ENCODE results near the gene CA12. TPM values are rescaled to one million over a fixed set of nuclear protein-coding genes. Genes with fewer than 3 reads are reported as not detected.
A peak's percentile ranks its signal among the peaks of the same experiment; 100 is the strongest.

CA12 gene
- total RNA-seq, 1 donor from 2014 or later: 1.6 TPM

- Histone ChIP-seq H3K4me3 (ENCODE audit: low read length in 3 of 3) (no peak overlapping the region), H3K36me3 (ENCODE audit: control insufficient read depth in 3 of 3, insufficient read depth in 3 of 3, low read length in 3 of 3) (peaks cover 3 to 25% (median 24%) of the 10 kb centered on the region in 3 donors), H3K9ac (ENCODE audit: low read depth in 1 of 3, low read length in 3 of 3) (no peak overlapping the region), H3K27me3 (ENCODE audit: control insufficient read depth in 3 of 3, insufficient read depth in 3 of 3, low read length in 3 of 3) (no peaks in the 10 kb centered on the region), H3K4me1 (ENCODE audit: control insufficient read depth in 3 of 3, insufficient read depth in 3 of 3, low read length in 3 of 3) (no peaks in the 10 kb centered on the region), H3K9me3 (ENCODE audit: control insufficient read depth in 3 of 3, low read length in 3 of 3) (no peaks in the 10 kb centered on the region), H3K27ac (ENCODE audit: low read depth, low read length) (no peak overlapping the region)
Measured at GRCh38 chr15:63301088-63301487, 80.6 kb downstream of the CA12 start.

GRCh38 chr15:63299943-63300575 lies 81.6 kb downstream of the CA12 start:
- Histone ChIP-seq H3K36me3 (ENCODE audit: control insufficient read depth in 3 of 3, insufficient read depth in 3 of 3, low read length in 3 of 3) (peaks cover 3 to 17% (median 15%) of the 10 kb centered on the region in 3 donors), H3K27me3 (ENCODE audit: control insufficient read depth in 3 of 3, insufficient read depth in 3 of 3, low read length in 3 of 3) (no peaks in the 10 kb centered on the region), H3K4me1 (ENCODE audit: control insufficient read depth in 3 of 3, insufficient read depth in 3 of 3, low read length in 3 of 3) (no peaks in the 10 kb centered on the region), H3K9ac (ENCODE audit: low read depth in 1 of 3, low read length in 3 of 3) (no peak overlapping the region), H3K27ac (ENCODE audit: low read depth, low read length) (no peak overlapping the region), H3K4me3 (ENCODE audit: low read length in 3 of 3) (no peak overlapping the region), H3K9me3 (ENCODE audit: control insufficient read depth in 3 of 3, low read length in 3 of 3) (no peaks in the 10 kb centered on the region)

- H3K27ac ChIP-seq (ENCODE audit: low read depth, low read length): no peak overlapping the region
- H3K4me3 ChIP-seq (ENCODE audit: low read length in 3 of 3): no peak overlapping the region
- H3K4me1 ChIP-seq (ENCODE audit: control insufficient read depth in 3 of 3, insufficient read depth in 3 of 3, low read length in 3 of 3): no peaks in the 10 kb centered on the region
- H3K27me3 ChIP-seq (ENCODE audit: control insufficient read depth in 3 of 3, insufficient read depth in 3 of 3, low read length in 3 of 3): no peaks in the 10 kb centered on the region
- H3K9me3 ChIP-seq (ENCODE audit: control insufficient read depth in 3 of 3, low read length in 3 of 3): no peaks in the 10 kb centered on the region
- no peak overlapping the region for H3K9ac ChIP-seq (ENCODE audit: low read depth in 1 of 3, low read length in 3 of 3)
- H3K36me3 ChIP-seq (ENCODE audit: control insufficient read depth in 3 of 3, insufficient read depth in 3 of 3, low read length in 3 of 3): peaks cover 0 to 3% (median 0%) of the 10 kb centered on the region in 3 donors
Measured at GRCh38 chr15:63296195-63296594, 85.5 kb downstream of the CA12 start.

- Histone ChIP-seq H3K4me1 (ENCODE audit: control insufficient read depth in 3 of 3, insufficient read depth in 3 of 3, low read length in 3 of 3) (no peaks in the 10 kb centered on the region), H3K9me3 (ENCODE audit: control insufficient read depth in 3 of 3, low read length in 3 of 3) (no peaks in the 10 kb centered on the region), H3K27ac (ENCODE audit: low read depth, low read length) (no peak overlapping the region), H3K9ac (ENCODE audit: low read depth in 1 of 3, low read length in 3 of 3) (no peak overlapping the region), H3K36me3 (ENCODE audit: control insufficient read depth in 3 of 3, insufficient read depth in 3 of 3, low read length in 3 of 3) (peaks cover 0 to 3% (median 0%) of the 10 kb centered on the region in 3 donors), H3K4me3 (ENCODE audit: low read length in 3 of 3) (no peak overlapping the region), H3K27me3 (ENCODE audit: control insufficient read depth in 3 of 3, insufficient read depth in 3 of 3, low read length in 3 of 3) (no peaks in the 10 kb centered on the region)
Measured at GRCh38 chr15:63295341-63295740, 86.3 kb downstream of the CA12 start.

GRCh38 chr15:63294359-63294758 lies 87.3 kb downstream of the CA12 start:
- Histone ChIP-seq H3K4me1 (ENCODE audit: control insufficient read depth in 3 of 3, insufficient read depth in 3 of 3, low read length in 3 of 3) (no peaks in the 10 kb centered on the region), H3K9me3 (ENCODE audit: control insufficient read depth in 3 of 3, low read length in 3 of 3) (no peaks in the 10 kb centered on the region), H3K27me3 (ENCODE audit: control insufficient read depth in 3 of 3, insufficient read depth in 3 of 3, low read length in 3 of 3) (no peaks in the 10 kb centered on the region), H3K36me3 (ENCODE audit: control insufficient read depth in 3 of 3, insufficient read depth in 3 of 3, low read length in 3 of 3) (peaks cover 0 to 3% (median 0%) of the 10 kb centered on the region in 3 donors), H3K27ac (ENCODE audit: low read depth, low read length) (no peak overlapping the region), H3K9ac (ENCODE audit: low read depth in 1 of 3, low read length in 3 of 3) (no peak overlapping the region), H3K4me3 (ENCODE audit: low read length in 3 of 3) (no peak overlapping the region)

GRCh38 chr15:63292771-63293170 lies 88.9 kb downstream of the CA12 start:
- Histone ChIP-seq H3K36me3 (ENCODE audit: control insufficient read depth in 3 of 3, insufficient read depth in 3 of 3, low read length in 3 of 3) (peaks cover 0 to 7% (median 0%) of the 10 kb centered on the region in 3 donors), H3K4me1 (ENCODE audit: control insufficient read depth in 3 of 3, insufficient read depth in 3 of 3, low read length in 3 of 3) (no peaks in the 10 kb centered on the region), H3K4me3 (ENCODE audit: low read length in 3 of 3) (no peak overlapping the region), H3K27ac (ENCODE audit: low read depth, low read length) (no peak overlapping the region), H3K9ac (ENCODE audit: low read depth in 1 of 3, low read length in 3 of 3) (no peak overlapping the region), H3K9me3 (ENCODE audit: control insufficient read depth in 3 of 3, low read length in 3 of 3) (no peaks in the 10 kb centered on the region), H3K27me3 (ENCODE audit: control insufficient read depth in 3 of 3, insufficient read depth in 3 of 3, low read length in 3 of 3) (no peaks in the 10 kb centered on the region)

GRCh38 chr15:63292241-63292640 lies 89.4 kb downstream of the CA12 start:
- Histone ChIP-seq H3K4me3 (ENCODE audit: low read length in 3 of 3) (no peak overlapping the region), H3K9me3 (ENCODE audit: control insufficient read depth in 3 of 3, low read length in 3 of 3) (no peaks in the 10 kb centered on the region), H3K9ac (ENCODE audit: low read depth in 1 of 3, low read length in 3 of 3) (no peak overlapping the region), H3K27ac (ENCODE audit: low read depth, low read length) (no peak overlapping the region), H3K4me1 (ENCODE audit: control insufficient read depth in 3 of 3, insufficient read depth in 3 of 3, low read length in 3 of 3) (no peaks in the 10 kb centered on the region), H3K36me3 (ENCODE audit: control insufficient read depth in 3 of 3, insufficient read depth in 3 of 3, low read length in 3 of 3) (peaks cover 0 to 7% (median 0%) of the 10 kb centered on the region in 3 donors), H3K27me3 (ENCODE audit: control insufficient read depth in 3 of 3, insufficient read depth in 3 of 3, low read length in 3 of 3) (no peaks in the 10 kb centered on the region)

- Histone ChIP-seq H3K4me1 (ENCODE audit: control insufficient read depth in 3 of 3, insufficient read depth in 3 of 3, low read length in 3 of 3) (no peaks in the 10 kb centered on the region), H3K27ac (ENCODE audit: low read depth, low read length) (peak overlapping the region; percentile 57), H3K4me3 (ENCODE audit: low read length in 3 of 3) (no peak overlapping the region), H3K27me3 (ENCODE audit: control insufficient read depth in 3 of 3, insufficient read depth in 3 of 3, low read length in 3 of 3) (no peaks in the 10 kb centered on the region), H3K36me3 (ENCODE audit: control insufficient read depth in 3 of 3, insufficient read depth in 3 of 3, low read length in 3 of 3) (peaks cover 0 to 12% (median 5%) of the 10 kb centered on the region in 3 donors), H3K9me3 (ENCODE audit: control insufficient read depth in 3 of 3, low read length in 3 of 3) (no peaks in the 10 kb centered on the region), H3K9ac (ENCODE audit: low read depth in 1 of 3, low read length in 3 of 3) (no peak overlapping the region)
Measured at GRCh38 chr15:63291507-63291906, 90.1 kb downstream of the CA12 start.

GRCh38 chr15:63288778-63289378 lies 92.8 kb downstream of the CA12 start:
- Histone ChIP-seq H3K36me3 (ENCODE audit: control insufficient read depth in 3 of 3, insufficient read depth in 3 of 3, low read length in 3 of 3) (peaks cover 0 to 13% (median 11%) of the 10 kb centered on the region in 3 donors), H3K4me3 (ENCODE audit: low read length in 3 of 3) (no peak overlapping the region), H3K9ac (ENCODE audit: low read depth in 1 of 3, low read length in 3 of 3) (no peak overlapping the region), H3K9me3 (ENCODE audit: control insufficient read depth in 3 of 3, low read length in 3 of 3) (no peaks in the 10 kb centered on the region), H3K4me1 (ENCODE audit: control insufficient read depth in 3 of 3, insufficient read depth in 3 of 3, low read length in 3 of 3) (no peaks in the 10 kb centered on the region), H3K27me3 (ENCODE audit: control insufficient read depth in 3 of 3, insufficient read depth in 3 of 3, low read length in 3 of 3) (no peaks in the 10 kb centered on the region), H3K27ac (ENCODE audit: low read depth, low read length) (no peak overlapping the region)

GRCh38 chr15:63288342-63288741 lies 93.3 kb downstream of the CA12 start:
- peaks cover 0 to 15% (median 13%) of the 10 kb centered on the region in 3 donors for H3K36me3 ChIP-seq (ENCODE audit: control insufficient read depth in 3 of 3, insufficient read depth in 3 of 3, low read length in 3 of 3)
- H3K9ac ChIP-seq (ENCODE audit: low read depth in 1 of 3, low read length in 3 of 3): no peak overlapping the region
- no peaks in the 10 kb centered on the region for H3K27me3 ChIP-seq (ENCODE audit: control insufficient read depth in 3 of 3, insufficient read depth in 3 of 3, low read length in 3 of 3)
- no peak overlapping the region for H3K4me3 ChIP-seq (ENCODE audit: low read length in 3 of 3)
- no peaks in the 10 kb centered on the region for H3K9me3 ChIP-seq (ENCODE audit: control insufficient read depth in 3 of 3, low read length in 3 of 3)
- no peaks in the 10 kb centered on the region for H3K4me1 ChIP-seq (ENCODE audit: control insufficient read depth in 3 of 3, insufficient read depth in 3 of 3, low read length in 3 of 3)
- H3K27ac ChIP-seq (ENCODE audit: low read depth, low read length): no peak overlapping the region
